Parathyroid adenoma (tissue), 2 donors: ENCODE data around the gene IL1RL1.

Source experiments
- H2AFZ ChIP-seq: fragments of 300-600 bp; sonication (generic); one replicate; pipeline ENCODE4 v1.7.0; 2017; ENCODE audit warnings: antibody characterized with exemption, mild to moderate bottlenecking
- H3K27ac ChIP-seq: fragments of 300-600 bp; sonication (generic); one replicate; pipeline ENCODE4 v1.7.0; 2017
- H3K27me3 ChIP-seq: fragments of 300-600 bp; sonication (generic); one replicate; pipeline ENCODE4 v1.7.0; 2017; ENCODE audit warnings: low read length; ENCODE audit not compliant: control insufficient read depth, insufficient read depth
- H3K36me3 ChIP-seq: fragments of 300-600 bp; sonication (generic); one replicate; pipeline ENCODE4 v1.7.0; 2017; ENCODE audit warnings: low read length; ENCODE audit not compliant: control insufficient read depth, insufficient read depth
- H3K4me1 ChIP-seq: fragments of 300-600 bp; sonication (generic); one replicate; pipeline ENCODE4 v1.7.0; 2017; ENCODE audit warnings: control low read depth
- H3K4me2 ChIP-seq: fragments of 300-600 bp; sonication (generic); one replicate; pipeline ENCODE4 v1.7.0; 2017; ENCODE audit warnings: low read length
- H3K4me3 ChIP-seq: fragments of 300-600 bp; sonication (generic); one replicate; pipeline ENCODE4 v1.7.0; 2017; ENCODE audit warnings: low read depth, low read length
- H3K79me2 ChIP-seq: fragments of 300-600 bp; sonication (generic); one replicate; pipeline ENCODE4 v1.7.0; 2017; ENCODE audit warnings: control low read depth
- H3K9ac ChIP-seq: fragments of 300-600 bp; sonication (generic); one replicate; pipeline ENCODE4 v1.7.0; 2017; ENCODE audit warnings: mild to moderate bottlenecking
- H3K9me3 ChIP-seq: fragments of 300-600 bp; sonication (generic); one replicate; pipeline ENCODE4 v1.7.0; 2017; ENCODE audit warnings: low read length; ENCODE audit not compliant: control insufficient read depth
- CTCF ChIP-seq: fragments of 300-600 bp; sonication (generic); IDR thresholded peaks from one replicate; pipeline ENCODE4 v1.7.0; 2017; ENCODE audit warnings: antibody characterized with exemption, mild to moderate bottlenecking
- donor health status: primary hyperparathyroidism.

IL1RL1 gene

GRCh38 chr2:102304711-102305611, 6.4 kb upstream of the IL1RL1 start:
- Histone ChIP-seq H3K9ac (no peak overlapping the region), H3K4me2 (no peak overlapping the region), H2AFZ (no peak overlapping the region), H3K36me3 (no peaks in the 10 kb centered on the region), H3K27ac (no peak overlapping the region), H3K4me1 (peaks cover 8% of the 10 kb centered on the region), H3K79me2 (no peaks in the 10 kb centered on the region), H3K27me3 (no peaks in the 10 kb centered on the region), H3K4me3 (no peak overlapping the region), H3K9me3 (no peaks in the 10 kb centered on the region)
- no peak for TF ChIP-seq CTCF

GRCh38 chr2:102306125-102306524, 5.2 kb upstream of the IL1RL1 start:
- Histone ChIP-seq H3K4me2 (no peak overlapping the region), H2AFZ (no peak overlapping the region), H3K9me3 (no peaks in the 10 kb centered on the region), H3K27me3 (no peaks in the 10 kb centered on the region), H3K4me3 (no peak overlapping the region), H3K79me2 (no peaks in the 10 kb centered on the region), H3K4me1 (peaks cover 8% of the 10 kb centered on the region), H3K36me3 (no peaks in the 10 kb centered on the region), H3K9ac (no peak overlapping the region), H3K27ac (no peak overlapping the region)
- no peak for TF ChIP-seq CTCF

- Histone ChIP-seq H3K4me2 (no peak overlapping the region), H3K4me3 (no peak overlapping the region), H3K27me3 (no peaks in the 10 kb centered on the region), H3K79me2 (no peaks in the 10 kb centered on the region), H3K9me3 (no peaks in the 10 kb centered on the region), H3K27ac (no peak overlapping the region), H3K36me3 (no peaks in the 10 kb centered on the region), H2AFZ (no peak overlapping the region), H3K4me1 (no peaks in the 10 kb centered on the region), H3K9ac (no peak overlapping the region)
- no peak for TF ChIP-seq CTCF
Observed at GRCh38 chr2:102313025-102313424, 1.7 kb downstream of the IL1RL1 start.

- Histone ChIP-seq H2AFZ (no peak overlapping the region), H3K27ac (no peak overlapping the region)
Observed at GRCh38 chr2:102313471-102313870, 2.1 kb downstream of the IL1RL1 start.

More at GRCh38 chr2:102313471-102313870, 2.1 kb downstream of the IL1RL1 start:
- Histone ChIP-seq H3K27me3 (no peaks in the 10 kb centered on the region), H3K36me3 (no peaks in the 10 kb centered on the region), H3K9me3 (no peaks in the 10 kb centered on the region), H3K4me3 (no peak overlapping the region), H3K9ac (no peak overlapping the region), H3K79me2 (no peaks in the 10 kb centered on the region), H3K4me2 (no peak overlapping the region), H3K4me1 (no peaks in the 10 kb centered on the region)
- TF ChIP-seq CTCF: no peak
